MM.1S (cell line): ENCODE results near the gene ZBTB24.
A peak's percentile ranks its signal among the peaks of the same experiment; 100 is the strongest.

ENCODE experiments used
- DNase-seq: peaks from one replicate; pipeline ENCODE4 v3.0.0-alpha.2; 2015
- H2AFZ ChIP-seq: fragments of 300-600 bp; sonication (generic); 2 replicates; pipeline ENCODE4 v1.6.0; 2016; ENCODE audit warnings: antibody characterized with exemption, low read length
- H3F3A ChIP-seq: fragments of 300-600 bp; sonication (generic); 2 replicates; pipeline ENCODE4 v1.6.1; 2016; ENCODE audit warnings: mild to moderate bottlenecking, antibody characterized with exemption, low read length, moderate library complexity, mixed read lengths; ENCODE audit not compliant: insufficient read depth
- H3K27ac ChIP-seq: fragments of 300-600 bp; sonication (generic); 2 replicates; pipeline ENCODE4 v1.5.1; 2016; ENCODE audit warnings: mild to moderate bottlenecking, low read length
- H3K27me3 ChIP-seq: fragments of 300-600 bp; sonication (generic); replicated peaks from 2 replicates; pipeline ENCODE4 v1.6.0; 2016; ENCODE audit warnings: low read length; ENCODE audit not compliant: insufficient read depth
- H3K36me3 ChIP-seq: fragments of 300-600 bp; sonication (generic); replicated peaks from 2 replicates; pipeline ENCODE4 v1.6.1; 2016; ENCODE audit warnings: mild to moderate bottlenecking, low read length, mixed read lengths; ENCODE audit not compliant: insufficient read depth
- H3K4me1 ChIP-seq: fragments of 300-600 bp; sonication (generic); 2 replicates; pipeline ENCODE4 v1.6.1; 2016; ENCODE audit warnings: low read length, mixed read lengths
- H3K4me2 ChIP-seq: fragments of 300-600 bp; sonication (generic); 2 replicates; pipeline ENCODE4 v1.6.0; 2016; ENCODE audit warnings: low read depth, low read length
- H3K4me3 ChIP-seq: fragments of 300-600 bp; sonication (generic); 2 replicates; pipeline ENCODE4 v1.5.1; 2016; ENCODE audit warnings: low read length, mixed read lengths
- H3K79me2 ChIP-seq: fragments of 300-600 bp; sonication (generic); 2 replicates; pipeline ENCODE4 v1.6.1; 2016; ENCODE audit warnings: mixed run types, low read length, mixed read lengths
- H3K9ac ChIP-seq: fragments of 300-600 bp; sonication (generic); 2 replicates; pipeline ENCODE4 v1.6.1; 2016; ENCODE audit warnings: low read length, mixed read lengths
- H3K9me2 ChIP-seq: fragments of 300-600 bp; sonication (generic); replicated peaks from 2 replicates; pipeline ENCODE4 v1.6.1; 2016; ENCODE audit warnings: mild to moderate bottlenecking, low read length, mixed read lengths; ENCODE audit not compliant: insufficient read depth
- H3K9me3 ChIP-seq: fragments of 300-600 bp; sonication (generic); replicated peaks from 2 replicates; pipeline ENCODE4 v1.6.1; 2016; ENCODE audit warnings: mild to moderate bottlenecking, low read length, mixed read lengths; ENCODE audit not compliant: insufficient read depth
- H4K20me1 ChIP-seq: fragments of 300-600 bp; sonication (generic); 2 replicates; pipeline ENCODE4 v1.6.1; 2016; ENCODE audit warnings: mild to moderate bottlenecking, low read length, moderate library complexity, mixed read lengths; ENCODE audit not compliant: insufficient read depth
- EZH2 ChIP-seq: fragments of 300-600 bp; sonication (generic); optimal IDR thresholded peaks from 2 replicates; pipeline ENCODE3; 2017; ENCODE audit warnings: low read depth, mild to moderate bottlenecking, antibody characterized with exemption, low read length, mixed read lengths
- EZH2phosphoT487 ChIP-seq: fragments of 300-600 bp; sonication (generic); IDR thresholded peaks from 2 replicates; pipeline ENCODE4 v1.6.1; 2018; ENCODE audit warnings: antibody characterized with exemption, low read length
- TF ChIP-seq, protein P1 (sequence below): fragments of 300-600 bp; sonication (generic); IDR thresholded peaks from 2 replicates; pipeline ENCODE4 v1.5.1; 2016; ENCODE audit warnings: antibody characterized with exemption, low read length, mixed read lengths

The ZBTB24 gene

DNA sequence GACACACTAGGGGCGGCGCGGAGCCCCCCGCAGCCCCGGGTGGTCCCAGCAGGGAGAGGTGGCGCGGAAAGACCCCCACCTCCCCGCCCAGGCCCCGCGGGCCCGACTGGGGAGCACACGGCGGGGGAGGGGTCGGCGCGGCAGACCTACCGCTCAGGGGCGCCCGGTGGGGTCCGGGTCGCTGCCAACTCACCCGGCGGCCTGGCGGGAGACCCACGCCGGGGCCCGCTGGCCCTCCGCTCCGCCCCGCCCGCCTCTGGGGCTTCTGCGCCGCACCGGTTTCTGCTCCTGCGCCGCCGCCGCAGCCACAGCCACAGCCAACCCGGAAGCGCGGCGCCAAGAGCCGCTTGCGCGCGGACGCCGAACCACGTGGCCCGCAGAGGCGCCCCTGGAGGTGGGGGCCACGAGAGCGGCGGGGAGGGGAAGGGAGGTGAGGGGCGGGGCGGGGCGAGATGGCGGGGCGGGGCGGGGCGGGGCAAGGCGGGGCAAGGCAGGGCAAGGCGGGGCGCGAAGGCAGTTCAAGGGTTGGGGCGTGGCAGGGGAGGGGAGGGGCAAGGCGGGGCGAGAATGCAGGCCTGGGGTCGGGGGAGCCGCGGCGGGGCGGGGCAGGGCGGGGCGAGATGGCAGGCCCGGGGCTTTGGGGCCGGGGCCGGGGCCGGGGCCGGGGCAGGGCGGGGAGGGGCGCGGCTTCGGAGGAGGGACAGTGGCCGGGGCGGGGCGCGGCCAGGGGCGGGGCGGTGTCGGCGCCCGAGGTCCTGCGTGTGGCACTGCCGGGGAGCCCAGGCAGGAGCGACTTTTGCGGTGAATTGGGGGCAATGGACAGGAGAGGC is at the start of gene ZBTB24:
Gene ZBTB24 (minus strand): TSS at position 315 of the 830 bp plus-strand sequence. CDS start 1,193 bp downstream, outside the sequence.
- H3K9me3 ChIP-seq: no peaks in the 10 kb centered on the region
- H2AFZ ChIP-seq: peak within 1 kb of the TSS; percentile 81
- H3K36me3 ChIP-seq: peaks cover 12% of the 10 kb centered on the region; the same call in 1 of the 2 replicates
- H3K27ac ChIP-seq: peak within 1 kb of the TSS; percentile 41; the same call in 1 of the 2 replicates
- H4K20me1 ChIP-seq: no peaks in the 10 kb centered on the region
- no peaks in the 10 kb centered on the region for H3K9me2 ChIP-seq
- peaks cover 30% of the 10 kb centered on the region for H3K4me1 ChIP-seq
- peak within 1 kb of the TSS; percentile 87 for H3K4me3 ChIP-seq
- H3K79me2 ChIP-seq: peaks cover 46% of the 10 kb centered on the region
- no peaks in the 10 kb centered on the region for H3K27me3 ChIP-seq
- H3K4me2 ChIP-seq: peak within 1 kb of the TSS; percentile 82
- peak within 1 kb of the TSS; percentile 79 for H3K9ac ChIP-seq
- H3F3A ChIP-seq: no peaks in the 10 kb centered on the region; the same call in 1 of the 2 replicates
- peak; percentile 93 for DNase-seq
- TF ChIP-seq EZH2phosphoT487 (no peak), EZH2 (no peak)
- TF ChIP-seq, protein P1, sequence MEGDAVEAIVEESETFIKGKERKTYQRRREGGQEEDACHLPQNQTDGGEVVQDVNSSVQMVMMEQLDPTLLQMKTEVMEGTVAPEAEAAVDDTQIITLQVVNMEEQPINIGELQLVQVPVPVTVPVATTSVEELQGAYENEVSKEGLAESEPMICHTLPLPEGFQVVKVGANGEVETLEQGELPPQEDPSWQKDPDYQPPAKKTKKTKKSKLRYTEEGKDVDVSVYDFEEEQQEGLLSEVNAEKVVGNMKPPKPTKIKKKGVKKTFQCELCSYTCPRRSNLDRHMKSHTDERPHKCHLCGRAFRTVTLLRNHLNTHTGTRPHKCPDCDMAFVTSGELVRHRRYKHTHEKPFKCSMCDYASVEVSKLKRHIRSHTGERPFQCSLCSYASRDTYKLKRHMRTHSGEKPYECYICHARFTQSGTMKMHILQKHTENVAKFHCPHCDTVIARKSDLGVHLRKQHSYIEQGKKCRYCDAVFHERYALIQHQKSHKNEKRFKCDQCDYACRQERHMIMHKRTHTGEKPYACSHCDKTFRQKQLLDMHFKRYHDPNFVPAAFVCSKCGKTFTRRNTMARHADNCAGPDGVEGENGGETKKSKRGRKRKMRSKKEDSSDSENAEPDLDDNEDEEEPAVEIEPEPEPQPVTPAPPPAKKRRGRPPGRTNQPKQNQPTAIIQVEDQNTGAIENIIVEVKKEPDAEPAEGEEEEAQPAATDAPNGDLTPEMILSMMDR: no peak

DNA sequence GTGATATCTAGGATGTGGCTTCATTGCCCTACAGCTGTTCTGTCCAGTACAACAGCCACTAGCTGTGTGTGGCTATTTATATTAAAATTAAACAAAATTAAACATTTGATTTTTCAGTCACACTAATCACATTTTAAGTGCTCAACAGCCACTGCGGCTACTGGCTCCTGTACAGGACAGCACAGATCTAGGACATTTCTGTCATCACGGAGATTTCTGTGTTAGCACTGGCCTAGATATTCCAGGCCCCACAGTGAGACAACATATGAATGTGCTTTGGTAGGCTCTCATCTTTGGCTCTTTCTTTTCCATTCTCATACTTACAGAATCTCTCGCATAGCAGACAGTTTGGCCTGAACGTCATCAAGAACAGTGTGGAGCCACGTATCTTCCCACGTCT is 48.4 kb upstream of the ZBTB24 start:
- no peak overlapping the region for H3K4me3 ChIP-seq
- no peak overlapping the region for H3K4me2 ChIP-seq
- H3K79me2 ChIP-seq: no peaks in the 10 kb centered on the region
- no peaks in the 10 kb centered on the region for H3K9me2 ChIP-seq
- H3K9me3 ChIP-seq: no peaks in the 10 kb centered on the region
- no peaks in the 10 kb centered on the region for H3K4me1 ChIP-seq
- no peak overlapping the region for H2AFZ ChIP-seq
- no peak overlapping the region for H3K27ac ChIP-seq
- no peak overlapping the region for H3K9ac ChIP-seq
- H3K36me3 ChIP-seq: no peaks in the 10 kb centered on the region
- H4K20me1 ChIP-seq: no peaks in the 10 kb centered on the region
- no peak for DNase-seq
- H3F3A ChIP-seq: no peaks in the 10 kb centered on the region
- TF ChIP-seq, protein P1: no peak
- no peak for TF ChIP-seq EZH2
- TF ChIP-seq EZH2phosphoT487: no peak
- no peaks in the 10 kb centered on the region for H3K27me3 ChIP-seq

DNA sequence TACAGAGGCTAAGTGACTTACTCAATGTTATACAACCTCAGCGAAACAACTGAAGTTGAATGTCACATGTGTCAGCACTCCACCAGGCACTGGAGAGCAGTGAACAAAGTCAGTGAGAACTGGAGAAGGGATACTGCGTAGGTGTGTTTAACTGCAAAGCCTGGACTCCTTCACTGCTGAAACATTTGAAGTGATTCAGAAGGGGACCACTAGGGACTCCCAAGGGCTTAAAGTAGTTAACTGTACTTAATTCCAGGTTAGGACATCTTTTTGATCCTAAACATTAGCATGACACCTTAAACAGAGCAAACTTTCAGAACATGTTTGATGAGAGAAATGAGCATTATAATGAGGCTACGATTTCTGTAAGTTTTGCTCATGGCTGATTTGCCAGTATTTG is 45.0 kb upstream of the ZBTB24 start:
- H3K9me3 ChIP-seq: no peaks in the 10 kb centered on the region
- no peaks in the 10 kb centered on the region for H3K9me2 ChIP-seq

More for the DNA sequence above, 45.0 kb upstream of the ZBTB24 start:
- no peak overlapping the region for H3K27ac ChIP-seq
- no peak overlapping the region for H3K4me2 ChIP-seq
- TF ChIP-seq, protein P1: no peak
- TF ChIP-seq EZH2 (no peak), EZH2phosphoT487 (no peak)
- H3K79me2 ChIP-seq: no peaks in the 10 kb centered on the region
- H4K20me1 ChIP-seq: no peaks in the 10 kb centered on the region
- H3K4me1 ChIP-seq: no peaks in the 10 kb centered on the region
- no peak overlapping the region for H2AFZ ChIP-seq
- H3F3A ChIP-seq: no peaks in the 10 kb centered on the region
- H3K27me3 ChIP-seq: no peaks in the 10 kb centered on the region
- H3K4me3 ChIP-seq: no peak overlapping the region
- H3K9ac ChIP-seq: no peak overlapping the region
- no peak for DNase-seq
- no peaks in the 10 kb centered on the region for H3K36me3 ChIP-seq
